Measurements from ENCODE around the gene HIF1AN. TPM values are rescaled to one million over a fixed set of nuclear protein-coding genes. Genes with fewer than 3 reads are reported as not detected.
"Not testable (repeated sequence)": the region's sequence is repeated elsewhere in the genome, so short reads cannot be mapped to it uniquely, and the experiment has no call there.

HIF1AN gene
- total RNA-seq, 2 donors from 2014 or later: 11.5 to 17.7 TPM

- Histone ChIP-seq H3K4me1 (ENCODE audit: control insufficient read depth in 1 of 2, low read depth in 2 of 2) (no peaks in the 10 kb centered on the region), H3K9me3 (no peaks in the 10 kb centered on the region), H3K36me3 (no peaks in the 10 kb centered on the region), H3K27ac (no peak overlapping the region), H3K27me3 (replicated peaks; ENCODE audit: insufficient read depth) (no peaks in the 10 kb centered on the region), H3K4me3 (no peak overlapping the region)
- ATAC-seq (ENCODE audit: insufficient number of reproducible peaks, low FRiP score, low read depth) (no peak), DNase-seq (ENCODE audit: low spot score) (no peak)
- TF ChIP-seq CTCF (IDR thresholded peaks at IDR 0.05): no peak
Measured at GRCh38 chr10:100569687-100570481, 34.1 kb downstream of the HIF1AN start.

- TF ChIP-seq CTCF (IDR thresholded peaks at IDR 0.05): no peak
- ATAC-seq (ENCODE audit: insufficient number of reproducible peaks, low FRiP score, low read depth) (no peak), DNase-seq (ENCODE audit: low spot score) (no peak)
- no peaks in the 10 kb centered on the region for H3K27me3 ChIP-seq (replicated peaks; ENCODE audit: insufficient read depth)
- H3K9me3 ChIP-seq: no peaks in the 10 kb centered on the region
- no peaks in the 10 kb centered on the region for H3K4me1 ChIP-seq (ENCODE audit: control insufficient read depth in 1 of 2, low read depth in 2 of 2)
- no peaks in the 10 kb centered on the region for H3K36me3 ChIP-seq
- H3K4me3 ChIP-seq: no peak overlapping the region
- H3K27ac ChIP-seq: no peak overlapping the region
Measured at GRCh38 chr10:100570506-100570905, 34.8 kb downstream of the HIF1AN start.

GRCh38 chr10:100571084-100571856 is 35.5 kb downstream of the HIF1AN start:
- no peaks in the 10 kb centered on the region for H3K4me1 ChIP-seq (ENCODE audit: control insufficient read depth in 1 of 2, low read depth in 2 of 2)
- H3K27me3 ChIP-seq (replicated peaks; ENCODE audit: insufficient read depth): no peaks in the 10 kb centered on the region
- no peak overlapping the region for H3K4me3 ChIP-seq
- ATAC-seq (ENCODE audit: insufficient number of reproducible peaks, low FRiP score, low read depth) (no peak), DNase-seq (ENCODE audit: low spot score) (no peak)
- no peaks in the 10 kb centered on the region for H3K36me3 ChIP-seq
- no peak for TF ChIP-seq CTCF (IDR thresholded peaks at IDR 0.05)
- H3K9me3 ChIP-seq: no peaks in the 10 kb centered on the region
- no peak overlapping the region for H3K27ac ChIP-seq

GRCh38 chr10:100575146-100575545 is 39.4 kb downstream of the HIF1AN start:
- H3K4me1 ChIP-seq (ENCODE audit: control insufficient read depth in 1 of 2, low read depth in 2 of 2); DNase-seq (ENCODE audit: low spot score); ATAC-seq (ENCODE audit: insufficient number of reproducible peaks, low FRiP score, low read depth); H3K4me3 ChIP-seq; H3K27me3 ChIP-seq (replicated peaks; ENCODE audit: insufficient read depth); H3K9me3 ChIP-seq; H3K27ac ChIP-seq; H3K36me3 ChIP-seq: not testable (repeated sequence)

- no peak for DNase-seq (ENCODE audit: low spot score)
- Histone ChIP-seq H3K4me1 (ENCODE audit: control insufficient read depth in 1 of 2, low read depth in 2 of 2) (no peaks in the 10 kb centered on the region), H3K9me3 (no peaks in the 10 kb centered on the region), H3K4me3 (no peak overlapping the region), H3K27ac (no peak overlapping the region), H3K27me3 (replicated peaks; ENCODE audit: insufficient read depth) (no peaks in the 10 kb centered on the region), H3K36me3 (no peaks in the 10 kb centered on the region)
- TF ChIP-seq CTCF (IDR thresholded peaks at IDR 0.05): no peak
- no peak for ATAC-seq (ENCODE audit: insufficient number of reproducible peaks, low FRiP score, low read depth)
Measured at GRCh38 chr10:100575585-100576281, 40.0 kb downstream of the HIF1AN start.
